ENCODE measurements around the gene EPC2. TPM values are rescaled to one million over a fixed set of nuclear protein-coding genes. Genes with fewer than 3 reads are reported as not detected.
"Not testable (repeated sequence)": the region's sequence is repeated elsewhere in the genome, so short reads cannot be mapped to it uniquely, and the experiment has no call there.

Gene EPC2
- polyA plus RNA-seq, 1 experiment = 24.7 TPM

- Histone ChIP-seq H3K4me3 (ENCODE audit: low read depth, low read length) (peak overlapping the region; percentile 97), H3K27ac (ENCODE audit: low read depth, low read length) (peak overlapping the region; percentile 99), H3K27me3 (ENCODE audit: control insufficient read depth, insufficient read depth, low read length) (peaks cover 5% of the 10 kb centered on the region), H3K9me3 (ENCODE audit: control insufficient read depth, insufficient read depth, low read length) (no peaks in the 10 kb centered on the region)
- ChIA-PET CTCF (interaction anchor here (0.5 to 1.0 kb wide), 8 partner anchors 30 to 1048 kb away, joined by 3 to 13 read pairs (median 3); no protein-coding TSS in a partner anchor), POLR2A (interaction anchor here (0.6 to 1.0 kb wide), 16 partner anchors 8 to 1095 kb away, joined by 3 to 14 read pairs (median 6); no protein-coding TSS in a partner anchor)
- peak; percentile 45 for TF ChIP-seq CTCF (IDR thresholded peaks at IDR 0.05; ENCODE audit: low read depth, low read length)
- DNase-seq (ENCODE audit: low read depth, low spot score) = peak; percentile 73
These were observed 460 bp downstream of the EPC2 start for GRCh38 chr2:148644883-148645538.

- POLR2A ChIA-PET = interaction anchor here (0.6 to 1.0 kb wide), 17 partner anchors 8 to 1095 kb away, joined by 3 to 14 read pairs (median 6); no protein-coding TSS in a partner anchor
- TF ChIP-seq CTCF (IDR thresholded peaks at IDR 0.05; ENCODE audit: low read depth, low read length) = no peak
These were observed 1.1 kb downstream of the EPC2 start for GRCh38 chr2:148645539-148646230.

GRCh38 chr2:148646231-148646559, 1.6 kb downstream of the EPC2 start:
- H3K27ac ChIP-seq (ENCODE audit: low read depth, low read length) = no peak overlapping the region
- TF ChIP-seq CTCF (IDR thresholded peaks at IDR 0.05; ENCODE audit: low read depth, low read length) = no peak
- ChIA-PET CTCF (no interaction called here), POLR2A (interaction anchor here (0.9 kb wide), 1 partner anchor 99 kb away, joined by 3 read pairs; no protein-coding TSS in a partner anchor)
- peaks cover 5% of the 10 kb centered on the region for H3K27me3 ChIP-seq (ENCODE audit: control insufficient read depth, insufficient read depth, low read length)
- DNase-seq (ENCODE audit: low read depth, low spot score) = no peak
- no peaks in the 10 kb centered on the region for H3K9me3 ChIP-seq (ENCODE audit: control insufficient read depth, insufficient read depth, low read length)
- H3K4me3 ChIP-seq (ENCODE audit: low read depth, low read length) = peak overlapping the region; percentile 97

More at GRCh38 chr2:148645539-148646230, 1.1 kb downstream of the EPC2 start:
- Histone ChIP-seq H3K27me3 (ENCODE audit: control insufficient read depth, insufficient read depth, low read length) (peaks cover 5% of the 10 kb centered on the region), H3K4me3 (ENCODE audit: low read depth, low read length) (peak overlapping the region; percentile 97), H3K27ac (ENCODE audit: low read depth, low read length) (peak overlapping the region; percentile 99), H3K9me3 (ENCODE audit: control insufficient read depth, insufficient read depth, low read length) (no peaks in the 10 kb centered on the region)
- peak; percentile 67 for DNase-seq (ENCODE audit: low read depth, low spot score)
- CTCF ChIA-PET = interaction anchor here (0.5 to 1.0 kb wide), 8 partner anchors 31 to 1048 kb away, joined by 3 to 13 read pairs (median 3); no protein-coding TSS in a partner anchor

- POLR2A ChIA-PET; DNase-seq (ENCODE audit: low read depth, low spot score): not testable (repeated sequence)
- CTCF ChIA-PET = interaction anchor here (0.6 kb wide), 1 partner anchor 110 kb away, joined by 5 read pairs; no protein-coding TSS in a partner anchor
These were observed 3.2 kb downstream of the EPC2 start for GRCh38 chr2:148647711-148648110.

GRCh38 chr2:148649936-148650335, 5.4 kb downstream of the EPC2 start:
- H3K27me3 ChIP-seq (ENCODE audit: control insufficient read depth, insufficient read depth, low read length) = no peaks in the 10 kb centered on the region
- CTCF ChIA-PET = no interaction called here
- POLR2A ChIA-PET = no interaction called here
- no peak overlapping the region for H3K4me3 ChIP-seq (ENCODE audit: low read depth, low read length)
- TF ChIP-seq CTCF (IDR thresholded peaks at IDR 0.05; ENCODE audit: low read depth, low read length) = no peak
- no peak for DNase-seq (ENCODE audit: low read depth, low spot score)
- no peak overlapping the region for H3K27ac ChIP-seq (ENCODE audit: low read depth, low read length)
- H3K9me3 ChIP-seq (ENCODE audit: control insufficient read depth, insufficient read depth, low read length) = no peaks in the 10 kb centered on the region

More at GRCh38 chr2:148647711-148648110, 3.2 kb downstream of the EPC2 start:
- H3K4me3 ChIP-seq (ENCODE audit: low read depth, low read length); H3K27me3 ChIP-seq (ENCODE audit: control insufficient read depth, insufficient read depth, low read length); H3K27ac ChIP-seq (ENCODE audit: low read depth, low read length); H3K9me3 ChIP-seq (ENCODE audit: control insufficient read depth, insufficient read depth, low read length): not testable (repeated sequence)

All from AG04450 (cell line).